Measurements from ENCODE around the gene SLC22A23.

GRCh38 chr6:3398755-3399696 lies 57.8 kb downstream of the SLC22A23 start:
- TF ChIP-seq FOS (IDR thresholded peaks at IDR 0.05; ENCODE audit: low read depth, low read length) (no peak), RCOR1 (IDR thresholded peaks at IDR 0.05; ENCODE audit: insufficient replicate concordance, low read length) (no peak), CHD1 (IDR thresholded peaks at IDR 0.05; ENCODE audit: low read depth, low read length) (no peak), CTCF (conservative IDR thresholded peaks at IDR 0.05; ENCODE audit: low read depth, low read length) (no peak), POLR2A (IDR thresholded peaks at IDR 0.05; ENCODE audit: low read depth, low read length) (no peak), CEBPB (IDR thresholded peaks at IDR 0.05; ENCODE audit: low read depth, low read length) (no peak), BHLHE40 (IDR thresholded peaks at IDR 0.05; ENCODE audit: low read depth, low read length) (no peak), ELK1 (IDR thresholded peaks at IDR 0.05; ENCODE audit: borderline replicate concordance, low read depth, low read length) (no peak), SMC3 (IDR thresholded peaks at IDR 0.05; ENCODE audit: low read depth, low read length) (no peak), MAZ (IDR thresholded peaks at IDR 0.05; ENCODE audit: borderline replicate concordance, low read depth, low read length) (no peak), RAD21 (IDR thresholded peaks at IDR 0.05; ENCODE audit: low read length) (no peak)
